HEK293 (cell line): Measurements from ENCODE around the gene TMEM39B.

Experiments used
- GFI1B ChIP-seq: fragments of 450-650 bp; formaldehyde crosslinking; IDR thresholded peaks from 2 replicates; pipeline ENCODE4 v1.5.1; 2016; ENCODE audit warnings: missing biosample characterization, missing genetic modification characterization
- GLI4 ChIP-seq: fragments of 450-650 bp; formaldehyde crosslinking; IDR thresholded peaks from 2 replicates; pipeline ENCODE4 v1.5.1; 2016; ENCODE audit warnings: missing biosample characterization, missing genetic modification characterization
- GLIS2 ChIP-seq: fragments of 450-650 bp; formaldehyde crosslinking; IDR thresholded peaks from 2 replicates; pipeline ENCODE4 v1.5.1; 2016; ENCODE audit warnings: missing biosample characterization, missing genetic modification characterization
- HIC1 ChIP-seq: fragments of 450-650 bp; formaldehyde crosslinking; IDR thresholded peaks from 2 replicates; pipeline ENCODE4 v1.5.1; 2016; ENCODE audit warnings: missing biosample characterization, missing genetic modification characterization
- IKZF3 ChIP-seq: fragments of 450-650 bp; IDR thresholded peaks from 2 replicates; pipeline ENCODE4 v1.5.0; 2018; ENCODE audit warnings: missing biosample characterization, mild to moderate bottlenecking, missing genetic modification characterization, moderate library complexity
- KLF17 ChIP-seq: fragments of 450-650 bp; formaldehyde crosslinking; IDR thresholded peaks from 2 replicates; pipeline ENCODE4 v1.5.1; 2016; ENCODE audit warnings: missing biosample characterization, missing genetic modification characterization
- KLF9 ChIP-seq: fragments of 450-650 bp; formaldehyde crosslinking; IDR thresholded peaks from 2 replicates; pipeline ENCODE4 v1.5.1; 2016; ENCODE audit warnings: missing biosample characterization, missing genetic modification characterization, low read depth
- MYNN ChIP-seq: fragments of 450-650 bp; formaldehyde crosslinking; IDR thresholded peaks from 2 replicates; pipeline ENCODE4 v1.5.1; 2016; ENCODE audit warnings: missing biosample characterization, missing genetic modification characterization, borderline replicate concordance
- PRDM1 ChIP-seq: fragments of 450-650 bp; formaldehyde crosslinking; IDR thresholded peaks from 2 replicates; pipeline ENCODE4; 2016; ENCODE audit warnings: missing biosample characterization, missing genetic modification characterization
- SALL2 ChIP-seq: fragments of 450-650 bp; formaldehyde crosslinking; IDR thresholded peaks from 2 replicates; pipeline ENCODE4 v1.5.0; 2017; ENCODE audit warnings: missing biosample characterization, mild to moderate bottlenecking, missing genetic modification characterization, borderline replicate concordance
- SETDB1 ChIP-seq: IDR thresholded peaks from one replicate; pipeline ENCODE4 v1.6.1; 2017; ENCODE audit warnings: mild to moderate bottlenecking, low read length, moderate library complexity, mixed read lengths; ENCODE audit not compliant: insufficient read length
- ZNF2 ChIP-seq: fragments of 450-650 bp; formaldehyde crosslinking; IDR thresholded peaks from 2 replicates; pipeline ENCODE4 v1.5.1; 2016; ENCODE audit warnings: missing biosample characterization, missing genetic modification characterization
- ZNF211 ChIP-seq: fragments of 450-650 bp; formaldehyde crosslinking; IDR thresholded peaks from 2 replicates; pipeline ENCODE4 v1.5.1; 2016; ENCODE audit warnings: low read depth, missing biosample characterization, missing genetic modification characterization
- ZNF221 ChIP-seq: fragments of 450-650 bp; formaldehyde crosslinking; IDR thresholded peaks from 2 replicates; pipeline ENCODE4 v1.5.1; 2017; ENCODE audit warnings: missing biosample characterization, missing genetic modification characterization, borderline replicate concordance
- ZNF248 ChIP-seq: fragments of 450-650 bp; formaldehyde crosslinking; IDR thresholded peaks from 2 replicates; pipeline ENCODE4 v1.5.1; 2017; ENCODE audit warnings: missing biosample characterization, missing genetic modification characterization
- ZNF311 ChIP-seq: fragments of 450-650 bp; formaldehyde crosslinking; IDR thresholded peaks from 2 replicates; pipeline ENCODE4 v1.5.1; 2017; ENCODE audit warnings: missing biosample characterization, missing genetic modification characterization, borderline replicate concordance
- ZNF350 ChIP-seq: fragments of 450-650 bp; formaldehyde crosslinking; IDR thresholded peaks from 2 replicates; pipeline ENCODE4 v1.5.0; 2017; ENCODE audit warnings: missing biosample characterization, mild to moderate bottlenecking, missing genetic modification characterization
- ZNF433 ChIP-seq: fragments of 450-650 bp; formaldehyde crosslinking; IDR thresholded peaks from 2 replicates; pipeline ENCODE4 v1.5.1; 2016; ENCODE audit warnings: missing biosample characterization, missing genetic modification characterization, low read depth
- ZNF518A ChIP-seq: fragments of 450-650 bp; formaldehyde crosslinking; conservative IDR thresholded peaks from 2 replicates; pipeline ENCODE4 v1.5.1; 2016; ENCODE audit warnings: low read depth, missing biosample characterization, missing genetic modification characterization
- ZNF521 ChIP-seq: fragments of 450-650 bp; formaldehyde crosslinking; IDR thresholded peaks from 2 replicates; pipeline ENCODE4 v1.5.1; 2017; ENCODE audit warnings: missing biosample characterization, mild to moderate bottlenecking, missing genetic modification characterization
- ZNF585B ChIP-seq: fragments of 450-650 bp; formaldehyde crosslinking; IDR thresholded peaks from 2 replicates; pipeline ENCODE4 v1.5.1; 2016; ENCODE audit warnings: missing biosample characterization, missing genetic modification characterization
- ZNF596 ChIP-seq: fragments of 450-650 bp; IDR thresholded peaks from 2 replicates; pipeline ENCODE4 v1.5.0; 2018; ENCODE audit warnings: missing biosample characterization, mild to moderate bottlenecking, missing genetic modification characterization, moderate library complexity
- ZNF645 ChIP-seq: fragments of 450-650 bp; formaldehyde crosslinking; IDR thresholded peaks from 2 replicates; pipeline ENCODE4; 2016; ENCODE audit warnings: missing biosample characterization, missing genetic modification characterization
- ZNF654 ChIP-seq: fragments of 450-650 bp; formaldehyde crosslinking; IDR thresholded peaks from 2 replicates; pipeline ENCODE4 v1.5.1; 2016; ENCODE audit warnings: low read depth, missing biosample characterization, missing genetic modification characterization
- ZNF664 ChIP-seq: fragments of 450-650 bp; formaldehyde crosslinking; IDR thresholded peaks from 2 replicates; pipeline ENCODE4 v1.5.1; 2016; ENCODE audit warnings: missing biosample characterization, missing genetic modification characterization
- ZNF843 ChIP-seq: fragments of 450-650 bp; formaldehyde crosslinking; IDR thresholded peaks from 2 replicates; pipeline ENCODE4 v1.5.1; 2016; ENCODE audit warnings: missing biosample characterization, missing genetic modification characterization
- TF ChIP-seq, protein P1 (sequence below): fragments of 450-650 bp; formaldehyde crosslinking; IDR thresholded peaks from 2 replicates; pipeline ENCODE4 v1.5.1; 2016; ENCODE audit warnings: missing biosample characterization, missing genetic modification characterization
- TF ChIP-seq, protein P2 (sequence below): fragments of 450-650 bp; formaldehyde crosslinking; IDR thresholded peaks from 2 replicates; pipeline ENCODE4 v1.5.1; 2016; ENCODE audit warnings: missing biosample characterization, missing genetic modification characterization

The TMEM39B gene

DNA sequence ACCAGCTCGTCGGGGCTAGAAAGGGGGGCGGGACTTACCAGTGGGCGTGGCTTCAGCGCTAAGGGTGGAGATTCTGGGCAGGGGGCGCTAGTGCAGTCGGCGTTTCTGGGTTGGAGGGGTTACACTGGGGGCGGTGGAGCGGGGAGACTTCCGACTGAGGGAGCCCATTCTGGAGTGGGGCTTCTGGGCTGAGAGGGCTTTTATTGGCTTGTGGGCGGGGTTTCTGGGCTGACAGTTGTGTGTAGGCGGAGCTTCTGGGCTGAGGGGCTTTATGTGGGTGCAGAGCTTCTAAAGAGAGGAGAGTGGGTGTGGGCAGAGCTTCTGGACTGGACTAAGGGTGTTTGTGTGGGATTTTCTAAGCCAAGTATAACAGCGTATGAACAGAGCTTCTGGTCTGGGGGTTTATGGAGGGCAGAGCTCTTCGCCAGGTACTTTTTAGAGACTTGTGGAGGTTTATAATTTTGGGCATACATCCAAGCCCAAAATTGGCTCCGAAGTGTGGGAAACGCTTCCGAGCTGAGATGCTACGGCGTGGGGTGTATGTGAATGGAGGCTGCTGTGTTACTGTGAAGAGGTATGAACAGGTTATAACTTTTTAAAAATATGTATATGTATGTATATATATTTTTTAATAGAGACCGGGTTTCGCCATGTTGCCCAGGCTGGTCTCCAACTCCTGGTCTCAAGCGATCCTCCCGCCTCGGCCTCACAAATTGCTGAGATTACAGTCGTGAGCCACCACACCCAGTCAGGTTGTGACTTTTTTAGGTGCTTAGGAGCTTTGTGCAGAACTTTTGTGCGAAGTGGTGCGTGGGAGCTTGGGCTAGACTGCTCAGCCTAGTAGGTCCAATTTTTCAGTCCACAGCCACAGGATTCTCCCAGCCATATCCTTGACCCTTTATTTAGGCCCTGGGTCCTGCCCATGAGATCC, 825 bp downstream of the TMEM39B start (continued):
- TF ChIP-seq ZNF211 (no peak), ZNF350 (tag by site-specific recombination) (no peak), ZNF221 (tag by site-specific recombination) (no peak), GFI1B (tag by site-specific recombination) (no peak), ZNF248 (tag by site-specific recombination) (no peak), SETDB1 (no peak), ZNF843 (tag by site-specific recombination) (no peak), MYNN (tag by site-specific recombination) (peak; percentile 65), KLF9 (peak; percentile 84), ZNF2 (no peak), ZNF521 (tag by site-specific recombination) (no peak), ZNF518A (tag by site-specific recombination) (no peak), ZNF654 (no peak), ZNF585B (tag by site-specific recombination) (no peak), ZNF645 (no peak), KLF17 (tag by site-specific recombination) (no peak), IKZF3 (tag by site-specific recombination) (no peak), GLI4 (tag by site-specific recombination) (no peak), ZNF311 (tag by site-specific recombination) (no peak), ZNF433 (tag by site-specific recombination) (no peak), SALL2 (tag by site-specific recombination) (no peak), ZNF664 (tag by site-specific recombination) (no peak; the same call in 1 of the 2 replicates), GLIS2 (tag by site-specific recombination) (peak; percentile 57), ZNF596 (no peak), PRDM1 (tag by site-specific recombination) (no peak), HIC1 (tag by site-specific recombination) (no peak)
- TF ChIP-seq, protein P1, sequence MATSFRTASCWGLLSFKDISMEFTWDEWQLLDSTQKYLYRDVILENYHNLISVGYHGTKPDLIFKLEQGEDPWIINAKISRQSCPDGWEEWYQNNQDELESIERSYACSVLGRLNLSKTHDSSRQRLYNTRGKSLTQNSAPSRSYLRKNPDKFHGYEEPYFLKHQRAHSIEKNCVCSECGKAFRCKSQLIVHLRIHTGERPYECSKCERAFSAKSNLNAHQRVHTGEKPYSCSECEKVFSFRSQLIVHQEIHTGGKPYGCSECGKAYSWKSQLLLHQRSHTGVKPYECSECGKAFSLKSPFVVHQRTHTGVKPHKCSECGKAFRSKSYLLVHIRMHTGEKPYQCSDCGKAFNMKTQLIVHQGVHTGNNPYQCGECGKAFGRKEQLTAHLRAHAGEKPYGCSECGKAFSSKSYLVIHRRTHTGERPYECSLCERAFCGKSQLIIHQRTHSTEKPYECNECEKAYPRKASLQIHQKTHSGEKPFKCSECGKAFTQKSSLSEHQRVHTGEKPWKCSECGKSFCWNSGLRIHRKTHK (tag by site-specific recombination), result no peak
- TF ChIP-seq, protein P2, sequence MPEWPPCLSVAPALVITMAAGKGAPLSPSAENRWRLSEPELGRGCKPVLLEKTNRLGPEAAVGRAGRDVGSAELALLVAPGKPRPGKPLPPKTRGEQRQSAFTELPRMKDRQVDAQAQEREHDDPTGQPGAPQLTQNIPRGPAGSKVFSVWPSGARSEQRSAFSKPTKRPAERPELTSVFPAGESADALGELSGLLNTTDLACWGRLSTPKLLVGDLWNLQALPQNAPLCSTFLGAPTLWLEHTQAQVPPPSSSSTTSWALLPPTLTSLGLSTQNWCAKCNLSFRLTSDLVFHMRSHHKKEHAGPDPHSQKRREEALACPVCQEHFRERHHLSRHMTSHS, result no peak
